ENCODE data around the gene WDR77. TPM values are rescaled to one million over a fixed set of nuclear protein-coding genes. Genes with fewer than 3 reads are reported as not detected.

WDR77 gene
- total and polyA plus RNA-seq, 3 donors from 2014 or later = 32.6 to 33.8 (median 33.7) TPM

DNA sequence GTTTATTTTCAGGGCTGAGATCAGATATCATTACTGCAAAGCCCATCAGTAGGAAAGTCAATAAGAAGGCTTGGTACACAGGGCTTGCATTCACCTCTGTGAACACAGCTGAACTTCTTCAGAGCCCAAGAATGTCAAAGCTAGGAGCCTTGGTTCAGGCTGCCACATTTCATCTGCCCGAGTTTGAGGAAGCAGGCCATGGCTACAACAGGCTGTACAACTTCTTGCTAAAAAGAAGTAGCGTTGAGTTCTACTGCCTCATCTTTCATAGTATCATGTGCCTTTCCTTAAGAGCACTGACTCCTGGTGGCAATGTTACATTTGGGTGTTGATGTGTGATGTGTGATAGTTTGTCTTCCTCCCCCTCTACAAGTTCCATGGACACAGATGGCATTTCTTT lies 34.8 kb upstream of the WDR77 start:
- H3K4me3 ChIP-seq = no peak overlapping the region
- 81 to 97% methylated on average over 2 of the region's 2 CpGs for WGBS, 2 donors
- peaks cover 7% of the 10 kb centered on the region for H3K4me1 ChIP-seq
- H3K36me3 ChIP-seq (ENCODE audit: low read depth, missing control alignments) = no peaks in the 10 kb centered on the region
- no peak for TF ChIP-seq POLR2A (IDR thresholded peaks at IDR 0.05)
- TF ChIP-seq, protein P1, sequence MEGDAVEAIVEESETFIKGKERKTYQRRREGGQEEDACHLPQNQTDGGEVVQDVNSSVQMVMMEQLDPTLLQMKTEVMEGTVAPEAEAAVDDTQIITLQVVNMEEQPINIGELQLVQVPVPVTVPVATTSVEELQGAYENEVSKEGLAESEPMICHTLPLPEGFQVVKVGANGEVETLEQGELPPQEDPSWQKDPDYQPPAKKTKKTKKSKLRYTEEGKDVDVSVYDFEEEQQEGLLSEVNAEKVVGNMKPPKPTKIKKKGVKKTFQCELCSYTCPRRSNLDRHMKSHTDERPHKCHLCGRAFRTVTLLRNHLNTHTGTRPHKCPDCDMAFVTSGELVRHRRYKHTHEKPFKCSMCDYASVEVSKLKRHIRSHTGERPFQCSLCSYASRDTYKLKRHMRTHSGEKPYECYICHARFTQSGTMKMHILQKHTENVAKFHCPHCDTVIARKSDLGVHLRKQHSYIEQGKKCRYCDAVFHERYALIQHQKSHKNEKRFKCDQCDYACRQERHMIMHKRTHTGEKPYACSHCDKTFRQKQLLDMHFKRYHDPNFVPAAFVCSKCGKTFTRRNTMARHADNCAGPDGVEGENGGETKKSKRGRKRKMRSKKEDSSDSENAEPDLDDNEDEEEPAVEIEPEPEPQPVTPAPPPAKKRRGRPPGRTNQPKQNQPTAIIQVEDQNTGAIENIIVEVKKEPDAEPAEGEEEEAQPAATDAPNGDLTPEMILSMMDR (IDR thresholded peaks at IDR 0.05) = no peak
- no peaks in the 10 kb centered on the region for H3K27me3 ChIP-seq
- no peaks in the 10 kb centered on the region for H3K9me3 ChIP-seq
- H3K27ac ChIP-seq = no peak overlapping the region
- DNase-seq = no peak
- intact Hi-C loops (cut with DNase I; ENCODE audit: low total_unique reads) = loop anchor here (10.0 kb wide), 1 partner anchor 271 kb away; the partner anchor contains the start of gene DDX20

GRCh38 chr1:111483166-111483565 lies 34.1 kb upstream of the WDR77 start:
- TF ChIP-seq POLR2A (IDR thresholded peaks at IDR 0.05) = no peak
- TF ChIP-seq, protein P1 (IDR thresholded peaks at IDR 0.05) = no peak
- intact Hi-C loops (cut with DNase I; ENCODE audit: low total_unique reads) = loop anchor here (10.0 kb wide), 1 partner anchor 272 kb away; the partner anchor contains the start of gene DDX20
- Histone ChIP-seq H3K4me3 (no peak overlapping the region), H3K36me3 (ENCODE audit: low read depth, missing control alignments) (no peaks in the 10 kb centered on the region), H3K27me3 (no peaks in the 10 kb centered on the region), H3K4me1 (peaks cover 7% of the 10 kb centered on the region), H3K27ac (no peak overlapping the region), H3K9me3 (no peaks in the 10 kb centered on the region)
- no peak for DNase-seq
- 58 to 81% methylated on average over 3 of the region's 3 CpGs for WGBS, 2 donors

GRCh38 chr1:111481387-111482221 lies 32.5 kb upstream of the WDR77 start:
- Histone ChIP-seq H3K36me3 (ENCODE audit: low read depth, missing control alignments) (no peaks in the 10 kb centered on the region), H3K9me3 (no peaks in the 10 kb centered on the region), H3K4me3 (no peak overlapping the region), H3K27me3 (no peaks in the 10 kb centered on the region), H3K27ac (no peak overlapping the region), H3K4me1 (peaks cover 8% of the 10 kb centered on the region)
- no peak for TF ChIP-seq POLR2A (IDR thresholded peaks at IDR 0.05)
- TF ChIP-seq, protein P1 (IDR thresholded peaks at IDR 0.05) = peak; percentile 42 to 70 (median 50)
- WGBS, 2 donors = 41 to 51% methylated on average over 8 of the region's 8 CpGs
- DNase-seq = peak; percentile 82
- intact Hi-C loops (cut with DNase I; ENCODE audit: low total_unique reads) = loop anchor here (10.0 kb wide), 1 partner anchor 273 kb away; the partner anchor contains the start of gene DDX20

DNA sequence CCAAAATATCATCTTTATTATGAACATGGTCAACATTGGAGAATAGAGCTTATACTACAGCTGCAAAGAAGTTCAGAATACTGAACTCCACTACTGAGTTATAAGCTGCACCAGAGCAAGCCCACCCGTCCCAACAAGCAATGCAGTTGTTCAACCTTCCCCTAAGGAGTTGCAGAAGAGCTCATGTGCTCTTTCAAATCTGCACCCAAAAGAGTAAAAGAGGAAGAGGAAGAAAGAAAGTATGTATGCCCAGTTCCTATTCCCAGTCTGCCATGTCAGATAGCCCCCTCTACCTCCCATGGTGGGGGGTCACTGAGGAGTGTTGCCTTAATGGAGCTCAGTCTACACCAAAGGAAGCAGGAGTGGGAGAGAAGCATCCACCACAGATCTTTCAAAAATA lies 31.6 kb upstream of the WDR77 start:
- WGBS, 2 donors = 52 to 83% methylated on average over 1 of the region's 1 CpG
- intact Hi-C loops (cut with DNase I; ENCODE audit: low total_unique reads) = loop anchor here (10.0 kb wide), 1 partner anchor 274 kb away; the partner anchor contains the start of gene DDX20

More for the DNA sequence above, 31.6 kb upstream of the WDR77 start:
- no peak overlapping the region for H3K4me3 ChIP-seq
- H3K4me1 ChIP-seq = peaks cover 15% of the 10 kb centered on the region
- H3K9me3 ChIP-seq = no peaks in the 10 kb centered on the region
- TF ChIP-seq, protein P1 (IDR thresholded peaks at IDR 0.05) = no peak
- TF ChIP-seq POLR2A (IDR thresholded peaks at IDR 0.05) = no peak
- no peak for DNase-seq
- H3K36me3 ChIP-seq (ENCODE audit: low read depth, missing control alignments) = no peaks in the 10 kb centered on the region
- H3K27me3 ChIP-seq = no peaks in the 10 kb centered on the region
- H3K27ac ChIP-seq = no peak overlapping the region

Data from testis (tissue), 3 donors.